SH-SY5Y (cell line): Measurements from ENCODE around the gene PARP8.

ENCODE experiments used
- GATA2 ChIP-seq: IDR thresholded peaks from 2 replicates; pipeline ENCODE4 v1.6.1; 2011; ENCODE audit warnings: mild to moderate bottlenecking, low read depth, low read length
- GATA3 ChIP-seq: IDR thresholded peaks from 2 replicates; pipeline ENCODE4 v1.6.1; 2011; ENCODE audit warnings: low read depth, mild to moderate bottlenecking, low read length, moderate library complexity

The PARP8 gene

GRCh38 chr5:50881407-50881806 lies 215.0 kb downstream of the PARP8 start:
- TF ChIP-seq GATA2 = no peak

- no peak for TF ChIP-seq GATA2
- no peak for TF ChIP-seq GATA3
Observed at GRCh38 chr5:50886657-50887345, 220.4 kb downstream of the PARP8 start.

- no peak for TF ChIP-seq GATA3
- TF ChIP-seq GATA2 = no peak
Observed at GRCh38 chr5:50887889-50888633, 221.6 kb downstream of the PARP8 start.

- no peak for TF ChIP-seq GATA3
- TF ChIP-seq GATA2 = no peak
Observed at GRCh38 chr5:50888751-50889150, 222.3 kb downstream of the PARP8 start.

- TF ChIP-seq GATA2 = no peak
- TF ChIP-seq GATA3 = no peak
Observed at GRCh38 chr5:50889790-50890189, 223.4 kb downstream of the PARP8 start.
